NCI-H774 (cell line): ENCODE results near the gene KCNK6.
"Not testable (repeated sequence)": the region's sequence is repeated elsewhere in the genome, so short reads cannot be mapped to it uniquely, and the experiment has no call there.

ENCODE experiments used
- DNase-seq: peaks from one replicate; lab custom pipeline; 2025; lab: John Stamatoyannopoulos, UW

The KCNK6 gene

DNA sequence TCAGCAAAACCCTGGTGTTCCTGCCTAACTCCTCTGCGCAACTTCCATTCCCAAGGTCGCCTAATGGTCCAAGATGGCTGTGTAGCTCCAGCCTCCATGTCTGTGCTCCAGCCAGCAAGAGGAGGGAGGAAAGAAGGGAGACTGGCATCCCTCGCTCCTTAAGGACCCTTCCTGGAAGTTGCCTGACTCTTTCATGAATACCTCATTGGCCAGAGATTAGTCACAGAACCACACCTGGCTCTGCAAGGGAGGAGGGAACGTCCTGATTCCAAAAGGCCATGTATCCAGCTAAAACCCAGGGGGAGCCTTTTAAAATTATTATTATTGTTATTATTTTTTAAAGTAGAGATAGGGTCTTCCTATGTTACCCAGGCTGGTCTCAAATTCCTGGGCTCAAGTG lies 4.8 kb downstream of the KCNK6 start:
- DNase-seq = no peak

DNA sequence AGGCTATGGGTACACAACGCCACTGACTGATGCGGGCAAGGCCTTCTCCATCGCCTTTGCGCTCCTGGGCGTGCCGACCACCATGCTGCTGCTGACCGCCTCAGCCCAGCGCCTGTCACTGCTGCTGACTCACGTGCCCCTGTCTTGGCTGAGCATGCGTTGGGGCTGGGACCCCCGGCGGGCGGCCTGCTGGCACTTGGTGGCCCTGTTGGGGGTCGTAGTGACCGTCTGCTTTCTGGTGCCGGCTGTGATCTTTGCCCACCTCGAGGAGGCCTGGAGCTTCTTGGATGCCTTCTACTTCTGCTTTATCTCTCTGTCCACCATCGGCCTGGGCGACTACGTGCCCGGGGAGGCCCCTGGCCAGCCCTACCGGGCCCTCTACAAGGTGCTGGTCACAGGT lies 6.9 kb downstream of the KCNK6 start:
- DNase-seq = no peak

DNA sequence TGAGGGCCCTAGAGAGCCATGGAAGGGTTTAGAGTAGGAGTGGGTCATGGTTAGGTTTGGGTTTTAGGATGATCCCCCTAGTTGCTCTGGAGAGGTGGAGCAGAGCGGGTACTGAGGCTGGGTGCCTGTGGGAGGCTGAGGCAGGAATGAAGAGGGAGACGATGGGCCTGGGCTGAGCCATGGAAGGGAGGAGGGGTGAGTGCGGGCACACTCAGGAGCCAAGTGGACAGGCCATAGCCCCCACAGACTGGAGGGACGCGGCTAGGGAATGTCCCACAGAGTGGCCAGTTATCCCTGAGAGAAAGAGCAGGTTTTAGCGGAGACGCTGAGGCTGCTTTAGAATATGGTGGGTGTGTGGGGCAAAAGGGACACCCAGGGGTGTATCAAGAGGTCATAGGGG lies 10.0 kb downstream of the KCNK6 start:
- no peak for DNase-seq

DNA sequence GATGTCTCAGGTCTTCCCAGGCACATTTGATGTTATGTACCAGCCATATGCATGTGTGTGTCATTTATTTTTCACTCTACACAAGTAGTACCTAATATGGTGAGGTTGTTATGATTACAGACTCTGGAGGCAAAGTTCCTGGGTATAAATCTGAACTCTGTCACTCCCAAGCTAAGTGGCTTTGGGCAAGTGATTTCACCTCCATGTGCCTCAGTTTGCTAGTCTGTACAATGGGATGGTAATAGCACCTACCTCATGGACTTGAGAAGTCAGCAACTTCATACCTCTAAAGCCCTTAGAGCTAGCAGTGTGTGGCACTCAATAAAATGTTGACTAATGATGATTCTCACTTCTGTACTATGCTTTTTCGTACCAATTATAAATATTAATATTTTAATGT lies 12.1 kb downstream of the KCNK6 start:
- DNase-seq = no peak

DNA sequence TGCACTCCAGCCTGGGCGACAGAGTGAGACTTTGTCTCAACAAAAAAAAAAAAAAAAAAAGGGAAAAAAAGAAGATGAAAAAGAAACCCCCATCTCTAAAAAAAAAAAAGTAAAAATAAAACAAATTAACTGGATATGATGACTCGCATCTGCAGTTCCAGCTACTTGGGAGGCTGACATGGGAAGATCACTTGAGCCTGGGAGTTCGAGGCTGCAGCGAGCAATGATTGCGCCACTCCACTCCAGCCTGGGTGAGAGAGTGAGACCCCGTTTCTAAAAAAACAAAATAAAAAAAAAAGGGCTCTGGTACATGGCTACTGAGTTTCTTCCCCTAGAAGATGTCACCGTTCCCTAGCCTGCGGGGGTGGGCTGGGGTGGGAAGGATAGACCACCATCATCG lies 13.6 kb downstream of the KCNK6 start:
- no peak for DNase-seq

DNA sequence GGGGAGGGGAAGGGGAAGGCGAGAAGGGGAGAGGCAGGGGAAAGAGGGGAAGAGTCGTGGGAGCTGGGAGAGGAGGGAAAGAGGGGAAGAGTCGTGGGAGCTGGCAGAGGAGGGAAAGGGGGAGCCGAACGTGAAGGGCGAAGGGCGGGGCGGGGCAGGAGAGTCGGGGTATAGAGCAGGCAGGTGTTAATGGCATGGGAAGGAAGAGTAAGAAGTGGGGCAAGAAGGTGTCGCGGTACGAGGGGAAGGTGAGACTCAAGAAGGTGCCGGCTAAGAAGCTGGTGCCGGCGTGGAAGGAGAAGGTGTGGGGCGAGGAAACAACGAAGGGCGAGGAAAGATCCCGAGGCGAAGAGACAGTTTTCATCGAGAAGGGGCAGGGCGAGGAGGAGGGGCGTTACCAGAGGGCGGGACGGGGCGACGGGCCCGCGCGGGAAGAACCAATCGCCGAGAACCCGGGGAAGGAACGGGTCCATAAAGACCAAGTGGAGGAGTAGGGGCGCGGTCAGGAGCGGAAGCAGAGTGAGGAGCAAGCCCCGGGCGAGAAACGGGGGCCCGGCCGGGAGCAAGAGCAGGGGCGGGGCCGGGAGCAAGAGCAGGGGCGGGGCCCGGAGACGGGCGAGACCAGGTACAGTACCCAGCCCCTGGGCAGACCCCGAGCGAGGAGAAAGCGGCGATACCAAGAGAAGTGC lies 16.4 kb downstream of the KCNK6 start:
- peak; percentile 95 for DNase-seq

DNA sequence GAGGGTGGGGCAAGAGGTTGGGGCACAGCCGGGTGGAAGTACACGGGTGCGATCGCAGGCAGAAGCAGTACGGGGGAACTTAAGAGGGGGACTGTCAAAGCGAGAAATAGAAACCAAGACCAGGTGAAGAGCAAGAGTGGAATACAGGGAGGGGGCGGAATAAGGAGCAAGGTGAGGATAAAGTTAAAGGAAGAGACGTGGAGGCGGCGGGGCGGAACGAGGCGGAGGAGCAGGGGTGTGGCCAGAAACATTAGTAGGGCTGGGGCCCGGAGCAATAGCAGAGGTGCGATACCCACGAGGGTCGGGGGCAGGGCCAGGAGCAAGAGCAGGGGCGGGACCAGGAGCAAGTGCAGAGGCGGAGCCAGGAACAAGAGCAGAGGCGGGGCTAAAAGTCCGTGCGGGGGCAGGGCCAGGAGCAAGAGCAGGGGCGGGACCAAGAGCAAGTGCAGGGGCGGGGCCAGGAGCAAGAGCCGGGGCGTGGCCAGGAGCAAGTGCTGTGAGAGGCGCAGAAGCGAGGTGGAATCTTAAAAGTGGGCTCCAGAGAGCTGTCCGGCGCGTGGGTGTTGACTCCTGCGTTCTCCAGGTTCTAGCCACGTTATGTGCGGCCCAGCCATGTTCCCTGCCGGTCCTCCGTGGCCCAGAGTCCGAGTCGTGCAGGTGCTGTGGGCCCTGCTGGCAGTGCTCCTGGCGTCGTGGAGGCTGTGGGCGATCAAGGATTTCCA lies 17.2 kb downstream of the KCNK6 start:
- DNase-seq = peak; percentile 92

DNA sequence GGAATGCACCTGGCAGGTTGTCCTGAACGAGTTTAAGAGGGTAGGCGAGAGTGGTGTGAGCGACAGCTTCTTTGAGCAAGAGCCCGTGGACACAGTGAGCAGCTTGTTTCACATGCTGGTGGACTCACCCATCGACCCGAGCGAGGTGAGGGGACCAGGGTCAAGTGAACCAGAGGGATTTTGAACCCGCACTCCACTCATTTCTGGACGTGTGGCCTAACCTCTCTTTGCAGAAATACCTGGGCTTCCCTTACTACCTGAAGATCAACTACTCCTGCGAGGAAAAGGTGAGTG lies 17.7 kb downstream of the KCNK6 start:
- no peak for DNase-seq

DNA sequence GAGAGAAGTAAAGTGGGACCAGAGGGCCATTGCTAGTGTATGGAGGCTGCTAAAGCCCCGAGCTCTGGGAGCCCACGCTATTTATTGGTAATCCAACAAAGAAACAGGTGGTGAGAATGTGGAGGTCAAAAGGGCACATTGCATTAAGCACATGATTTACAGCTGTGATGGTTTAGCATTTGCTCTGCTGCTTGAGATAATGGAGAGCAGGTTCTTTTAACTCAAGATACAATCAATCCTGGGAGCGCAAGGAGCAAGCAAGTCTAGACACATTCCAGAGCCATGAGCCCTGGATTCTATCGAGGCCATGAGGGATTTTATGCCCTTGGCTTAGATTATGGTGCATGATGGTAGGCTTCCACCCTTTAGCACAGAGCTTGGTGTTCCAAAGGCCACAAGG lies 19.4 kb downstream of the KCNK6 start:
- DNase-seq = not testable (repeated sequence)

DNA sequence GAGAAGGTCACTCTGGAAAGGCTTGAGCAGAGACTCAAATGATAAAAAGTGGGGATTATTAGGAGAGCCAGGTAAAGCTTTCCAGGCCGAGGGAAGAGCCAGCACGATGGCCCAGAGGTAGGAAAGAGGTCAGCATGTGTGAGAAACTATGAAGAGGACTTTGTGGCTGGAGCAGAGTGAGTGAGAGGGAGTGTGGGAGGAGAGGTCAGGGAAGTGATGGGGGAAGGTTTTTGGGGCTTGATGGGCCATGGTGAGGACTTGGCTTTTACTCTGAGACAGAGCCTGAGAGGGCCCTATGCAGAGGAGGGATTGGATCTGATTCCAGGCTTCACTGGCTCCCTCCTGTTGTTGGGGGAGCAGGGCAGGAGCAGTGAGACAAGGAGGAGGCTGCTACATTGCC lies 21.3 kb downstream of the KCNK6 start:
- DNase-seq = no peak

DNA sequence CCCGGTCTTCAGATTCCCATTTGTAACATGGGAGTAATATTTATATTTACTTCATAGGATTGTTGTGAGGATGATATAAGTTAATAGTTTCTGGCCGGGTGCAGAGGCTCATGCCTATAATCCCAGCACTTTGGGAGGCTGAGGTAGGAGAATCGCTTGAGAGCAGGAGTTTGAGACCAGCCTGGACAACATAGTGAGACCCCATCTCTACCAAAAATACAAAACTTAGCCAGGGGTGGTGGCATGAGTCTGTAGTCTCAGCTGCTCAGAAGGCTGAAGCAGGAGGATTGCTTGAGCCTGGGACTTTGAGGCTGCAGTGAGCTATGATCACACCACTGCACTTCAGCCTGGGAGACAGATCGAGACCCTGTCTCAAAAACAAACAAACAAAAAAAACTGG lies 27.2 kb downstream of the KCNK6 start:
- DNase-seq = no peak

DNA sequence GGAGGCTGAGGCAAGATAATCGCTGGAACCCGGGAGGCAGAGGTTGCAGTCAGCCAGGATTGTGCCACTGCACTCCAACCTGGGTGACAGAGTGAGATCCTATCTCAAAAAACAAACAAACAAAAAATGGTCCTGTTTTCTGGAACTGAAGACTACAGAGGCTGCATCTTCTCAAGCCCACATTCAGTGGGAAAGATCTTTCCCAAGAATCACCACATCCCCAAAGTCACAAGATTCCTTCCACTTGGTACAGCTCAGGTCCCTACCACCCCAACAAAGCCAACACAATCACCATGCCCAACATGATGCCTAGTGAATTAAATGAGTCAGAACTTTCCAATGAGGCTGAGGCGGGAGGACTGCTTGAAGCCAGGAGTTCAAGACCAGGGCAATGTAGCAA lies 31.2 kb downstream of the KCNK6 start:
- no peak for DNase-seq

DNA sequence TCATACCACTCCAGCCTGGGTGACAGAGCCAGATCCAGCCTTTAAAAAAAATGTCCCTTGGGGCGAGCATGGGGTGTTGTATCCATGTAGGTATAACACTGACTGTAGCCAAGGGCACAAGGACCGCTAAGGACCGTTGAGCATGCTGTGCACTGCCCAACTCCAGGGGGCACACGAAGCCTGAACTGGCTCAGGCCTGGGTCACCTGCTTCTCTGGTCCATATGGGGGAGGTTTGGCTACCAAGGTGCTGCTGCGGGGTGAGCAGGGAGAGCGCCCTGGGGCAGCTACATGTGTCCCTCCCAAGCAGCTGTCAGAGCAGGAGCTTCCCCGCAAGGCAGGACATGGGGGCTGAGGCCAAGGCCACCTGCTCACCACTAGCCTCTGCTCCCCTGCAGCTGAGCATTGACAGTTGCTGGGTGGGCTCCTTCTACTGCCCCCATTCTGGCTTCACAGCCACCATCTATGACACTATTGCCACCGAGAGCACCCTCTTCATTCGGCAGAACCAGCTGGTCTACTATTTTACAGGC lies 32.3 kb downstream of the KCNK6 start:
- no peak for DNase-seq

DNA sequence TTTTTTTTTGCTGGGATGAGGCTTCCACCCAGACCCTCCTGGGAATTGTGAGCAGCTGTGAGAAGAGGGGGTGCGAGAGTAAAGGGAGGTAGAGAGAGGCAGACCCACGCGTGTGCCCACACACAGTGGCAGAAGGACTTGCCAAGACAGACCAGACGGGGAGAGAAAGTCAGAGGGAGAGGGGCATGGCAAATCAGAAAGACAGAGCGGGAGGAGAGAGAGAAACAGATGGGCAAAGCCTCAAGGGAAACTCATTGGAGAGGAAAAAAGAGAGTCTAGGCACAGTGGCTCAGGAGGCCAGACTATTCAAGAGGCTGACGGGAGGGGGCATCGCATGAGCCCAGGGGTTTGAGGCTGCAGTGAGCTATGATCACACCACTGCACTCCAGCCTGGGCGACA lies 33.0 kb downstream of the KCNK6 start:
- no peak for DNase-seq

DNA sequence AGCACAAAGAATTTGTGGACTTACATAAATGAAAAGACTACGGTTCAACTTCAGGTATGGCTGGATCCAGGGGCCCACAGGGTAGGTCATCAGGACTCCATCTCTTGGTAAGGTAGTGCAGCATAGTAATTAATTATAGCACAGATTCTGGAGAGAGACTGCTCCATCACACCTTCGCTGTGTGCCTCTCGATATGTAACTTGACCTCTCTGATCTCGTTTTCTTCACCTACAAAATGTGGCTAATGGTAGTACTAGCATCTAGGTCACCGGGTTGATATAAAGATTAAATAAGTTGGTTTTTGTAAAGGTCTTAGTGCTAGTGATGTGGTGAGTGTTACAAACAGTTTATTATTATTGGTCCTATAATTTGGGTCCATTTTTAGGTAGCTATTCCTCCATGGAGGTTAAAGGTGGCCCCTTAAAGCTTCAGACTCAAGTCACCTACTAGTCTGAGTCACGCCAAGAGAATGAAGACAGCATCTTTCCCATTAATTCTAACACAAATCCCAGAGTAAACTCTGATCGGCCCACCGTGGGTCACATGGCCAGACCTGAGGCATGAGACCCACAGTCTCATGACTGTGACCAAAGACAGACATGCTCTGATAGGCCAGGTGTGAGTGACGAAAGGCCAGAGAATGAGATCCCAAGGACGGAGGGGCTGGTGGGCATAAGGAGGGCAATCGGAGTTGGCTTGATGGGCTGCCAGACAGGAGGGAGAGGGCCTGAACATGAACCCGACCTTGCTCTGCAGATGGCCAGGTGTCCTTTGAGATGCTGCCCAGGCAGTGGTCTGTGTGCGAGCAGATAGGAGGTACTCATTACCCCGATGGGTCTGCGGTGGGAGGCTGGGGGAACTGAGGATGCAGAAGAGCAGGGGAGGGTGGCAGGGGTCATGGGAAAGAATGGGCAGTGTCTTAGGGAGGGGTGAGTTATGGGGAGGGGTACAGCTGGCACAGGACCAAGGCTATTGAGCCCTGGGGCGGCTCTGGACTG lies 36.4 kb downstream of the KCNK6 start:
- no peak for DNase-seq

DNA sequence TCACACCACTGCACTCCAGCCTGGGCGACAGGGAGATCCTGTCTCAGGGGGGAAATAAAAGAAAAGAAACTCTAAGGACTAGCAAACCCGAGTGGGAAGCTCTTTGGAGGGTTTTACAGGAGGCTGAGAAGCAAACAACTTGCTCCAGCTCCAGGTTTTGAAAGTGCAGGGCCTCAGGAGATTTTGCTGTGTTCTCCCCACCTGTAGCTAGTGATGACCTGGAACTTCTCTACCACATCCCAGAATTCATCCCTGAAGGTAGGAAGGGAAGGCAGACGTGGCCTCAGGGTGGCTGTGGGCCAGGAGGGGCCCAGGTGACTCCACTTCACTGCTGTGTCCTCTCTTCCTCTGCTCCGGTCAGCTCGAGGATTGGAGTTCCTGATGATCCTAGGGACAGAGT lies 38.4 kb downstream of the KCNK6 start:
- DNase-seq = no peak

DNA sequence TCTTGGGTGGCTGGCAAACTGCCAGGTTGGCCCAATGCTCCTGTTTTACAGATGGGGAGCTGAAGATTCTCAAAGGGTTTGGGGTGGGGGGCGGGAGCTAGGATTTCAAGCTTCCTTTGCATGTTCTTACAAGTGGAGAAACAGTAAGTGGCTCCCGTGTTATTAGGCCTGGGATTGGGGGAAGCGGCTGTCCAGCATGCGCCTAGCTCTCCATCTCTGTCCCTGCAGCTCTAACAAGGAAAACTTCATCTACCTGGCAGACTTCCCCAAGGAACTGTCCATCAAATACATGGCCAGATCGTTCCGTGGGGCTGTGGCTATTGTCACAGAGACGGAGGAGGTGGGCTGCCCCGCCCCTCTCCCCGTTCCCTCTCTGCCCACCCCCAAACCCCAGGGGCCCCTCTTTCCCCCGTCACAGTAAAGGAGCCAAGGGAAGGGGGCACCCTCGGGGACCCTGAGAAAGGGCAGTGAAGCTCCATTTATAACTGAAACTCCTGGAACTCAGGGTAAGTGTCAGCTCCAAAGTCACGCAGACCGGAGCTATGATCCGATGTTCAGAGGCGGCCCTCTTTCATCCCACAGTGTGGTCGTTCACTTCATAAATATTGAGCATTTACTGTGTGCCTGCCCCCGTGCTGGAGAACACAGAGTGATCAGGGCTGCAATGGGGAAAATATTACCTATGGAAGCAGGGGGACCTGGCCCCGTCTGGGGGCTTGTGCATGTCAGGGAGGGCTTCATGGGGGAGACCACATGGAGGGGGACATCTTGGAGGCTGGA lies 39.8 kb downstream of the KCNK6 start:
- no peak for DNase-seq

DNA sequence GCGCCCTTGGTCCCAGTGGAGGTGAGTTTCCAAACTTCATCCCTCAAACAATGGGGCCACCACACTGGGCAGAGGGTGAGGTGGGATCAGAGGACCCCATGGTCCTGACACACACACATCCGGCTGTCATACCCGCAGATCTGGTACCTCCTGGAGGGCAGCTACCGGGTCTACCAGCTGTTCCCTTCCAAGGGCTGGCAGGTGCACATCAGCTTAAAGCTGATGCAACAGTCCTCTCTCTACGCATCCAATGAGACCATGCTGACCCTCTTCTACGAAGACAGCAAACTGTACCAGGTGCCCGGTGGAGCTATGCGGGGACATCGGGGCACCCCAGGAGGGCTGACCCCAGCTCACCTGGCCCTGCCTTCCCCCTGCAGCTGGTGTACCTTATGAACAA lies 40.7 kb downstream of the KCNK6 start:
- no peak for DNase-seq

DNA sequence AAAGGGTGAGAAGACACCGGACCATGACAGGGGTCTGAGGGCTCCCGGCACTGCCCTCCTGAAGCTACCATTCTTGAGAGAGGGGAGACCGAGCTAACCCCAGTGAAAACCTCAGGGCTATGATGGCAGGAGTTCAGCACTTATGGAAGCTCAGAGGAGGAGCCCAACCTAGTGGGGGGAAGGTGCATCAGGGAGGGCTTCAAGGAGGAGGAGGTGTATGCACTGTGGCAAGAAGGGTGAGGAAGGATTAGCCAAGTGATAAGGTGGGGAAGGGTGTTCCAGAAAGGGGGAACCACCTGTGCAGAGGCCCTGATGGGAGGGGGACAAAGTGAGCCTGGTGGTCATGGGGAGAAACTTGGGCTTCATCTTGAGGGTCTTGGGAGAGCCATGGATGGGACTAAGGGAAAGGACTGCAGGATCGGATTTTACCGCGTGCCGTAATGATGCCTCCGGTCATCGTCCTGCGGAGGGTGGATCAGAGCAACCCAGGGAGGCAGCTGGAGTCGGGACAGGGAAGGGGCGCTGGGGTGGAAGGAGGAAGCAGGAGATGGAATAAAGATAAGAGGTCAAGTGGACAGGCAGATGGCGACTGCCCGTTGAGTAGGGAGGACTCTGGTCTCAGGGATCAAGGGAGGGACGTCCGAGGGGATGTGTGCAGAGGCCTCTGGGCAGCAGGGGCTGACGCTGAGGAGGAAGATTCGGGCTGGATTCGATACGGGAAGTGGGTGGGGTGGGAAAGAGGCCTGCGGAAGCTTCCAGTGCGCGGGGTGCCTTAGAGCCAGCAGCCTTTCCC lies 41.4 kb downstream of the KCNK6 start:
- no peak for DNase-seq

DNA sequence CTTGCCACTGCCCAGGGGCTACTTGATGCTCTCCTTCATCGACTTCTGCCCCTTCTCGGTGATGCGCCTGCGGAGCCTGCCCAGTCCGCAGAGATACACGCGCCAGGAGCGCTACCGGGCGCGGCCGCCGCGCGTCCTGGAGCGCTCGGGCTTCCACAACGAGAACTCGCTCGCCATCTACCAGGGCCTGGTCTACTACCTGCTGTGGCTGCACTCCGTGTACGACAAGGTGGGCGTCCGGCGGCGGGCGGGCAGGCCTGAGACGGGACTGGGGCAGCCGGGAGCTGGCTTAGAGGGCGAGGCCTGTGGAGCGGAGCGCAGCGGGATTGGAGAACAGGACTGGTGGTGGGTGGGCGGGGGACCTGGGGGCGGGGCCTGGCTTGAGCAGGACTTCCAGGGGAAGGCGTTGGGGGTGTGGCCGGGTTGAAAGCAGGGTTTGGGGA lies 42.0 kb downstream of the KCNK6 start:
- peak; percentile 58 for DNase-seq
